OCI-LY1 (cell line): ENCODE measurements around the gene NDRG4.

Experiments
- EZH2 ChIP-seq: fragments of 200-600 bp; sonication (generic), shearing (Covaris generic); IDR thresholded peaks from 2 replicates; pipeline ENCODE4 v1.8.0; 2017; ENCODE audit warnings: borderline replicate concordance, mixed run types, mild to moderate bottlenecking, antibody characterized with exemption, low read length, moderate library complexity, mixed read lengths
- TF ChIP-seq, protein P1 (sequence below): fragments of 200-600 bp; sonication (generic), shearing (Covaris generic); IDR thresholded peaks from 2 replicates; pipeline ENCODE4 v1.5.1; 2017; ENCODE audit warnings: mild to moderate bottlenecking, antibody characterized with exemption, low read length, moderate library complexity, mixed read lengths

DNA sequence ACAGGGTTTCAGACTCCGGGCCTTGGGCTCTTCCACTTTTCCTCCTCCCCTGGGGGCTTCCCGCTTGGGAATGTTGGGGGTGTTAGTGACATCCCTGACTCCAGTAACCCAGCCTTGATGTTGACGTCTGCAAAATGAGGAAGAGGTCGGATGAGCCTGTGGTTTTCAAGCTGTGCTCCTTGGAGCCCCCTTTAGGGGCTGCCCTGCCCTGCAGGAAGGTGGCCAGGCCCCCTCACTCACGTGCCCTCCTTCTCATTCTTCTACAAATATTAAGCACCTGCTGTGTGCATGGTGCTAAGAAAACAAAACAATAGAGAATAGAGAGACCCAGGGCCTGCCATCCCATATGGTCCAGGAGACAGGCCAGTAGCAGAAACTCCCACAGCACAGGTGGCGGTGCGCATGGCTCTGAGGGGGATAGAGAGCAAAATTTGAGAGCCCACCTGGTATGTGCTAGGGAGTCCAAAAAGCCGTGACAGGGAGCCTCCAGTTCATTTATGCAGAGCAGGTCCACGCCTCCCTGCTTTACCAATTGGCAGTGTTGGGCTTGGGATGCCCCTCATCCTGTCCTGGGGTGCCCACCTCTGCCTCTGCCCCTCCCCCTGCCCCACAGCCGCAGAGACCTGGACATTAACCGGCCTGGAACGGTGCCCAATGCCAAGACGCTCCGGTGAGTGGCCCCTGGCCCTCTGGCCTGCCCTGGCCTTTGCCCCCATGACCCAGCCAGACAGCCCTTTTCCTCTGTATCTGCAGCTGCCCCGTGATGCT is 7.4 kb downstream of the NDRG4 start:
- TF ChIP-seq, protein P1, sequence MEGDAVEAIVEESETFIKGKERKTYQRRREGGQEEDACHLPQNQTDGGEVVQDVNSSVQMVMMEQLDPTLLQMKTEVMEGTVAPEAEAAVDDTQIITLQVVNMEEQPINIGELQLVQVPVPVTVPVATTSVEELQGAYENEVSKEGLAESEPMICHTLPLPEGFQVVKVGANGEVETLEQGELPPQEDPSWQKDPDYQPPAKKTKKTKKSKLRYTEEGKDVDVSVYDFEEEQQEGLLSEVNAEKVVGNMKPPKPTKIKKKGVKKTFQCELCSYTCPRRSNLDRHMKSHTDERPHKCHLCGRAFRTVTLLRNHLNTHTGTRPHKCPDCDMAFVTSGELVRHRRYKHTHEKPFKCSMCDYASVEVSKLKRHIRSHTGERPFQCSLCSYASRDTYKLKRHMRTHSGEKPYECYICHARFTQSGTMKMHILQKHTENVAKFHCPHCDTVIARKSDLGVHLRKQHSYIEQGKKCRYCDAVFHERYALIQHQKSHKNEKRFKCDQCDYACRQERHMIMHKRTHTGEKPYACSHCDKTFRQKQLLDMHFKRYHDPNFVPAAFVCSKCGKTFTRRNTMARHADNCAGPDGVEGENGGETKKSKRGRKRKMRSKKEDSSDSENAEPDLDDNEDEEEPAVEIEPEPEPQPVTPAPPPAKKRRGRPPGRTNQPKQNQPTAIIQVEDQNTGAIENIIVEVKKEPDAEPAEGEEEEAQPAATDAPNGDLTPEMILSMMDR = no peak
- TF ChIP-seq EZH2 = no peak
